Kidney (tissue), 14 donors: ENCODE data around the gene BTD. TPM values are rescaled to one million over a fixed set of nuclear protein-coding genes. Genes with fewer than 3 reads are reported as not detected.
A peak's percentile ranks its signal among the peaks of the same experiment; 100 is the strongest.

Experiments
- DNase-seq, 5 donors: peaks; one replicate each; pipeline ENCODE4 v3.0.0-alpha.2; 2013 to 2020
- FAIRE-seq: peaks from 2 replicates; lab custom pipeline; 2012; peaks lifted over from hg19 to GRCh38; lab: Jason Lieb, UNC
- H3K27ac ChIP-seq, 2 donors: one replicate each; pipeline ENCODE4 v1.7.0; 2013; ENCODE audit warnings: low read depth in 2 of 2, low read length in 2 of 2, inconsistent platforms in 1 of 2
- H3K27me3 ChIP-seq: one replicate; pipeline ENCODE4 v1.7.1; 2013; ENCODE audit warnings: low read length, inconsistent platforms; ENCODE audit not compliant: control insufficient read depth, insufficient read depth
- H3K36me3 ChIP-seq, 3 donors: one replicate each; pipeline versions ENCODE4 v1.7.0 to v1.7.1; 2013; ENCODE audit warnings: low read length in 3 of 3, control low read depth in 1 of 3, inconsistent platforms in 1 of 3; ENCODE audit not compliant: insufficient read depth in 3 of 3, control insufficient read depth in 2 of 3
- H3K4me1 ChIP-seq, 3 donors: one replicate each; pipeline versions ENCODE4 v1.7.0 to v1.7.1; 2013; ENCODE audit warnings: low read length in 3 of 3, inconsistent platforms in 1 of 3, low read depth in 1 of 3; ENCODE audit not compliant: control insufficient read depth in 2 of 3, insufficient read depth in 2 of 3
- H3K4me3 ChIP-seq, 3 donors: one replicate each; pipeline versions ENCODE4 v1.7.0 to v1.8.1; 2013; ENCODE audit warnings: low read length in 3 of 3, control low read depth in 1 of 3, inconsistent platforms in 1 of 3
- H3K9ac ChIP-seq, 3 donors: one replicate each; pipeline versions ENCODE4 v1.7.0 to v1.7.1; 2013; ENCODE audit warnings: low read length in 3 of 3, control low read depth in 1 of 3, inconsistent platforms in 1 of 3
- H3K9me3 ChIP-seq, 3 donors: one replicate each; pipeline versions ENCODE4 v1.7.0 to v1.7.1; 2013; ENCODE audit warnings: low read length in 3 of 3, control low read depth in 1 of 3, inconsistent platforms in 1 of 3; ENCODE audit not compliant: control insufficient read depth in 2 of 3, insufficient read depth in 1 of 3
- intact Hi-C: fragments of 100-400 bp; cut with DNase I; formaldehyde crosslinking; loops from one replicate; pipeline ENCODE4 v1.11.1; 2022
- polyA plus RNA-seq: library from polyadenylated mRNA; stranded (reverse); fragments of 350-450 nt; fragmentation: Illumina TruSeq; extraction: RNeasy Lipid Tissue Mini Kit (QIAGEN cat#74804); gene quantifications from one replicate; pipeline ENCODE4 v1.2.3, GENCODE V29; 2014; ENCODE audit warnings: low read depth, low replicate concordance; ENCODE audit not compliant: insufficient read depth
- total RNA-seq: library from RNA; stranded (reverse); fragmentation: NEBNext Ultra II Directional; extraction: Animal tissue kit (Norgen Biotek cat#: 25700); gene quantifications from one replicate; pipeline ENCODE4 v1.2.1, GENCODE V29; 2021
- TF ChIP-seq, protein P1 (sequence below): IDR thresholded peaks from 3 replicates; pipeline ENCODE4 v1.5.1; 2012; ENCODE audit warnings: mild to moderate bottlenecking, moderate library complexity, borderline replicate concordance; ENCODE audit not compliant: insufficient read depth; ENCODE audit errors: extremely low read depth
- donor health status: control.
- donor health status: control.
- donor health status: control.
- donor health status: control.
- donor health status: control.
- donor health status: DM: yes; HTN: yes; CAD: no.
- donor health status: Normal renal cell carcinoma (clear cell type).

The BTD gene
- total and polyA plus RNA-seq, 2 donors from 2014 or later = 22.7 to 37.2 TPM

DNA sequence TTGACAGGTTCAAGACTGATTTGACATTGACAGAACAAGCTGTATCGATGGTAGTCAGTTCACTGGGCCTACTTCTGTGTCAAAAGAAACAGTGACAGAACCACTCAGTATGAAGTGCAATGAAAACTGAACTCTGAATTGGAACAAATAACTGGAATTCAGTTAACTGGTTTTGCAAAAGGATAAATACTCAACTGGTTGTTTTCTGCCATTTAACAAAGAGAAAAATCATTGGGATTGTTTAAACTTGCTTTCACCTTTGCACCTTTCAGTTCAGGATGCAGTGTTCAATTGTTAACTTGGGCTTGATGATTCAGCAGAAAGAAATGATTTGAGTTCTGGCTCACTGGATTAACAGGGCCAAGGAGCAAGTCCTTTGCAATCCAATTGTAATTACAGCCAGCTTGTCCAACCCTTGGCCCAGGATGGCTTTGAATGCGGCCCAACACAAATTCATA, 4.9 kb downstream of the BTD start:
- Histone ChIP-seq H3K36me3 (no peaks in the 10 kb centered on the region), H3K4me3 (peak overlapping the region in 1 of 3 donors; percentile 35), H3K27me3 (no peaks in the 10 kb centered on the region), H3K27ac (peak overlapping the region; percentile 23 to 30), H3K9ac (no peak overlapping the region), H3K4me1 (peaks cover 0 to 20% (median 10%) of the 10 kb centered on the region in 3 donors), H3K9me3 (no peaks in the 10 kb centered on the region)
- FAIRE-seq = no peak
- intact Hi-C loops = no loop called here
- DNase-seq = peak in 2 of 5 donors; percentile 52 to 58
- TF ChIP-seq, protein P1, sequence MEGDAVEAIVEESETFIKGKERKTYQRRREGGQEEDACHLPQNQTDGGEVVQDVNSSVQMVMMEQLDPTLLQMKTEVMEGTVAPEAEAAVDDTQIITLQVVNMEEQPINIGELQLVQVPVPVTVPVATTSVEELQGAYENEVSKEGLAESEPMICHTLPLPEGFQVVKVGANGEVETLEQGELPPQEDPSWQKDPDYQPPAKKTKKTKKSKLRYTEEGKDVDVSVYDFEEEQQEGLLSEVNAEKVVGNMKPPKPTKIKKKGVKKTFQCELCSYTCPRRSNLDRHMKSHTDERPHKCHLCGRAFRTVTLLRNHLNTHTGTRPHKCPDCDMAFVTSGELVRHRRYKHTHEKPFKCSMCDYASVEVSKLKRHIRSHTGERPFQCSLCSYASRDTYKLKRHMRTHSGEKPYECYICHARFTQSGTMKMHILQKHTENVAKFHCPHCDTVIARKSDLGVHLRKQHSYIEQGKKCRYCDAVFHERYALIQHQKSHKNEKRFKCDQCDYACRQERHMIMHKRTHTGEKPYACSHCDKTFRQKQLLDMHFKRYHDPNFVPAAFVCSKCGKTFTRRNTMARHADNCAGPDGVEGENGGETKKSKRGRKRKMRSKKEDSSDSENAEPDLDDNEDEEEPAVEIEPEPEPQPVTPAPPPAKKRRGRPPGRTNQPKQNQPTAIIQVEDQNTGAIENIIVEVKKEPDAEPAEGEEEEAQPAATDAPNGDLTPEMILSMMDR = no peak

DNA sequence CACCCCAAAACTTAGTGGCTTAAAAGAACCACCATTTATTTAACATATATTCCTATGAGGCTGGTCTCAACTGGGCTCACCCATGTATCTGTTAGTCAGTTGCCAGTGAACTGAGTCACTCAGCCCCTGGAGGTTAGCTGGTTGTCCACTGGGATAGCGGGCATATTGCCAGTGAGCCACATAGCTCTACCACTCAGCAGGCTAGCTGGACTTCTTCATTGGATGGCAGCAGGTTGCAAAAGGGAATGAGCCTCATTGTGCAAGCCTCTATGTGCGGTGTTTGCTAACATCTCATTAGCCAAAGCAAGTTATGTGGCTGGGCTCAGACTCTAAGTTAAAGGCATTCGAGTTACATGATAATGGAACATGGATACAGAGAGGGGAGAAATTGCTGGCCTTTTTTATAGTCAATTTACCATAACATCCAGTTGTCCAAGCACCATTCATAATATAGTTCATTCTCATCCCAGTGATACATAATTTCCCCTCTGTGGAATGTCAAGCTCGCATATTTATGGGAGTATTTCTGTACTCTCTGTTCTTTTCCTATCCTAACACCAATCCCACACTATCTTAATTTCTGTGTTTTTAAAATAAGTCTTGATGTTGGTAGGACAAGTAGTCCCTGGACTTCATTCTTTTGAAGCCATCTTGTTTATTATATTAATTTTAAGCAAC, 8.7 kb downstream of the BTD start:
- H3K36me3 ChIP-seq = no peaks in the 10 kb centered on the region
- TF ChIP-seq, protein P1 = no peak
- peaks cover 0 to 20% (median 7%) of the 10 kb centered on the region in 3 donors for H3K4me1 ChIP-seq
- FAIRE-seq (no peak), DNase-seq (no peak)
- intact Hi-C loops = no loop called here
- H3K27me3 ChIP-seq = no peaks in the 10 kb centered on the region
- H3K9ac ChIP-seq = no peak overlapping the region
- H3K27ac ChIP-seq = no peak overlapping the region
- no peaks in the 10 kb centered on the region for H3K9me3 ChIP-seq
- no peak overlapping the region for H3K4me3 ChIP-seq

DNA sequence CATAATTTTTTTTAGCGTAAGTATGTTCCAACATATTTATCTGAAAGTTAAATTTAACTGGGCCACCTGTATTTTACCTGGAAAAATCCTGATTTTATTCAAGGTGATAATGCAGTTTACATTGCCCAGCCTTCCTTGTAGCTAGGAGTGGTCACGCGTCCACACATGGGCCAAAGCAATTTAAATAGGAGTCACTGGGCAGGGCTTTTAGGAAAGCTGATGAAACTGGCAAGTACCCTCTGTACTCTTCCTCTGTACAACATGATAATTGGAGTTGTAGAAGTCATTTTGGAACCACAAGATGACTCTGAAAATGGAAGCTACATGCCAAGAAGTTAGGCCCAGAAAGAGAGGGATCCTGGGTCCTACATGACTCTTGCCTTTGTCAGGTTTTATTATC, 9.5 kb downstream of the BTD start:
- Histone ChIP-seq H3K4me3 (no peak overlapping the region), H3K27me3 (no peaks in the 10 kb centered on the region), H3K4me1 (peaks cover 0 to 19% (median 7%) of the 10 kb centered on the region in 3 donors), H3K9me3 (no peaks in the 10 kb centered on the region), H3K36me3 (no peaks in the 10 kb centered on the region), H3K9ac (no peak overlapping the region), H3K27ac (no peak overlapping the region)
- TF ChIP-seq, protein P1 = no peak
- DNase-seq (no peak), FAIRE-seq (no peak)
- intact Hi-C loops = no loop called here
